Neural progenitor cell (in vitro differentiated cells): ENCODE measurements around the gene LMNTD1.

Source experiments
- CTCF ChIP-seq: fragments of 200-600 bp; sonication (generic); IDR thresholded peaks from 2 replicates; pipeline ENCODE4 v1.5.1; 2017; ENCODE audit warnings: antibody characterized with exemption, mild to moderate bottlenecking
- EZH2 ChIP-seq: fragments of 200-600 bp; sonication (generic); IDR thresholded peaks from 2 replicates; pipeline ENCODE4 v1.6.1; 2017; ENCODE audit warnings: antibody characterized with exemption, mild to moderate bottlenecking, moderate library complexity
- EZH2phosphoT487 ChIP-seq: fragments of 200-600 bp; sonication (generic); IDR thresholded peaks from 2 replicates; pipeline ENCODE4 v1.6.1; 2017; ENCODE audit warnings: antibody characterized with exemption

- TF ChIP-seq EZH2phosphoT487 (no peak), CTCF (no peak), EZH2 (no peak)
Observed at GRCh38 chr12:25477217-25477616, 75.9 kb downstream of the LMNTD1 start.
